GM23338 (cell line): ENCODE measurements around the gene AADAC. TPM values are rescaled to one million over a fixed set of nuclear protein-coding genes. Genes with fewer than 3 reads are reported as not detected.

Source experiments
- ATAC-seq: fragments of 200-7000 bp; cut with Tn5 transposase; 3 replicates; pipeline ENCODE4 v1.9.1; 2020
- DNase-seq: peaks from one replicate; pipeline ENCODE4 v3.0.0-alpha.2; 2015; ENCODE audit warnings: low spot score
- H2AFZ ChIP-seq: fragments of 200-600 bp; sonication (generic); 2 replicates; pipeline ENCODE4 v1.8.0; 2016; ENCODE audit warnings: antibody characterized with exemption, mild to moderate bottlenecking, moderate library complexity
- H3F3A ChIP-seq: fragments of 200-600 bp; sonication (generic); replicated peaks from 2 replicates; pipeline ENCODE4 v1.8.0; 2017; ENCODE audit warnings: antibody characterized with exemption, mixed run types, low read depth
- H3K27ac ChIP-seq: fragments of 200-600 bp; sonication (generic); 2 replicates; pipeline ENCODE4 v1.6.1; 2016; ENCODE audit warnings: low read depth
- H3K27me3 ChIP-seq: fragments of 200-600 bp; sonication (generic); 2 replicates; pipeline ENCODE4 v1.8.0; 2016; ENCODE audit warnings: mild to moderate bottlenecking, mixed run types, moderate library complexity; ENCODE audit not compliant: insufficient read depth
- H3K36me3 ChIP-seq: fragments of 200-600 bp; sonication (generic); 2 replicates; pipeline ENCODE4 v1.8.0; 2016; ENCODE audit warnings: mild to moderate bottlenecking; ENCODE audit not compliant: insufficient read depth
- H3K4me1 ChIP-seq: fragments of 200-600 bp; sonication (generic); 2 replicates; pipeline ENCODE4 v1.8.0; 2016; ENCODE audit warnings: mild to moderate bottlenecking, moderate library complexity; ENCODE audit not compliant: insufficient read depth
- H3K4me2 ChIP-seq: fragments of 200-600 bp; sonication (generic); 2 replicates; pipeline ENCODE4 v1.7.1; 2017; ENCODE audit warnings: mixed run types
- H3K4me3 ChIP-seq: fragments of 200-600 bp; sonication (generic); 2 replicates; pipeline ENCODE4 v1.6.1; 2016; ENCODE audit warnings: mixed run types
- H3K79me2 ChIP-seq: fragments of 200-600 bp; sonication (generic); replicated peaks from 2 replicates; pipeline ENCODE4 v1.8.0; 2017; ENCODE audit warnings: mild to moderate bottlenecking; ENCODE audit not compliant: insufficient read depth
- H3K9me2 ChIP-seq: fragments of 200-600 bp; sonication (generic); 2 replicates; pipeline ENCODE4 v1.8.0; 2017; ENCODE audit not compliant: insufficient read depth
- H4K20me1 ChIP-seq: fragments of 200-600 bp; sonication (generic); replicated peaks from 2 replicates; pipeline ENCODE4 v1.8.0; 2017; ENCODE audit warnings: mild to moderate bottlenecking; ENCODE audit not compliant: insufficient read depth
- H3K27ac Mint-ChIP-seq: 2 replicates; pipeline ENCODE4 v1.8.0; 2020; ENCODE audit warnings: inconsistent platforms, mild to moderate bottlenecking, moderate library complexity, mixed read lengths
- H3K27me3 Mint-ChIP-seq: 3 replicates; pipeline ENCODE4 v1.8.0; 2022; ENCODE audit warnings: low read depth, mild to moderate bottlenecking, moderate library complexity, mixed read lengths, inconsistent platforms; ENCODE audit not compliant: insufficient read depth, poor library complexity
- H3K36me3 Mint-ChIP-seq: 3 replicates; pipeline ENCODE4 v1.8.0; 2021; ENCODE audit warnings: low read depth, mild to moderate bottlenecking, inconsistent platforms, moderate library complexity, mixed read lengths
- H3K4me1 Mint-ChIP-seq: 3 replicates; pipeline ENCODE4 v1.8.0; 2020; ENCODE audit warnings: mild to moderate bottlenecking, inconsistent platforms, mixed read lengths
- H3K4me3 Mint-ChIP-seq: 3 replicates; pipeline ENCODE4 v1.8.0; 2021; ENCODE audit warnings: moderate library complexity, mild to moderate bottlenecking, inconsistent platforms, mixed read lengths
- H3K9me3 Mint-ChIP-seq: 3 replicates; pipeline ENCODE4 v1.8.0; 2020; ENCODE audit warnings: moderate library complexity, mild to moderate bottlenecking, inconsistent platforms, mixed read lengths
- CREB1 ChIP-seq: fragments of 250-450 bp; sonication (Bioruptor Pico); IDR thresholded peaks from 2 replicates; pipeline ENCODE4 v1.5.0; 2020; ENCODE audit warnings: low read depth, mild to moderate bottlenecking, moderate library complexity
- CTCF ChIP-seq, 2 experiments: fragments of 200-600 bp in 1 of 2; sonication (generic) in 1 of 2; conservative IDR thresholded peaks; 2 replicates each; pipeline versions ENCODE4 v1.5.1 to v1.6.1; 2016 to 2017; ENCODE audit warnings: antibody characterized with exemption in 2 of 2, low read depth in 2 of 2, mild to moderate bottlenecking in 2 of 2, moderate library complexity in 1 of 2
- ETS1 ChIP-seq: IDR thresholded peaks from 2 replicates; pipeline ENCODE4 v1.6.1; 2016; ENCODE audit warnings: antibody characterized with exemption
- EZH2 ChIP-seq: fragments of 200-600 bp; sonication (generic); IDR thresholded peaks from one replicate; pipeline ENCODE4 v1.8.0; 2017; ENCODE audit warnings: antibody characterized with exemption, mild to moderate bottlenecking, low read depth; ENCODE audit not compliant: unreplicated experiment
- EZH2phosphoT487 ChIP-seq: fragments of 200-600 bp; sonication (generic); IDR thresholded peaks from one replicate; pipeline ENCODE4 v1.8.1; 2018; ENCODE audit warnings: antibody characterized with exemption; ENCODE audit not compliant: unreplicated experiment
- JUNB ChIP-seq: IDR thresholded peaks from one replicate; pipeline ENCODE4 v1.6.1; 2016; ENCODE audit warnings: antibody characterized with exemption; ENCODE audit not compliant: unreplicated experiment
- NANOG ChIP-seq: IDR thresholded peaks from 2 replicates; pipeline ENCODE4 v1.6.1; 2016; ENCODE audit warnings: antibody characterized with exemption, borderline replicate concordance
- POLR2AphosphoS5 ChIP-seq: IDR thresholded peaks from 2 replicates; pipeline ENCODE4 v1.6.1; 2016; ENCODE audit warnings: antibody characterized with exemption, low read depth
- REST ChIP-seq: IDR thresholded peaks from one replicate; pipeline ENCODE4 v1.6.1; 2018; ENCODE audit warnings: antibody characterized with exemption; ENCODE audit not compliant: unreplicated experiment
- STAT1 ChIP-seq: IDR thresholded peaks from one replicate; pipeline ENCODE4 v1.6.1; 2016; ENCODE audit warnings: antibody characterized with exemption; ENCODE audit not compliant: unreplicated experiment
- ZNF114 ChIP-seq: fragments of 250-450 bp; sonication (Bioruptor Pico); IDR thresholded peaks from 2 replicates; pipeline ENCODE4 v1.5.0; 2020; ENCODE audit warnings: mild to moderate bottlenecking, moderate library complexity
- ZNF331 ChIP-seq: fragments of 250-450 bp; sonication (Bioruptor Pico); IDR thresholded peaks from 2 replicates; pipeline ENCODE4 v1.5.0; 2020; ENCODE audit warnings: low read depth, mild to moderate bottlenecking, moderate library complexity
- ZNF462 ChIP-seq: fragments of 250-450 bp; sonication (Bioruptor Pico); IDR thresholded peaks from 2 replicates; pipeline ENCODE4 v1.5.0; 2020; ENCODE audit warnings: mild to moderate bottlenecking, moderate library complexity
- polyA plus RNA-seq: library from polyadenylated mRNA; unstranded; fragments of >200 nt; fragmentation: Nextera tagmentation; extraction: Ambion mirVana; gene quantifications from 2 replicates; pipeline ENCODE4 v1.2.1, GENCODE V29; 2016
- total RNA-seq: library from RNA; depleted of rRNA; stranded (reverse); fragments of >200 nt; shearing (Covaris generic); gene quantifications from 2 replicates; pipeline ENCODE4 v1.2.3, GENCODE V29; 2014

The AADAC gene
- total and polyA plus RNA-seq, 2 experiments from 2014 or later: not detected

GRCh38 chr3:151811474-151811873 lies 2.4 kb upstream of the AADAC start:
- peaks cover 7% of the 10 kb centered on the region; the same call in 2 of the 3 replicates for H3K4me1 Mint-ChIP-seq
- H3K4me3 Mint-ChIP-seq: no peak overlapping the region
- no peak overlapping the region for H3K4me3 ChIP-seq
- no peak overlapping the region for H3K27ac ChIP-seq
- H3F3A ChIP-seq: no peaks in the 10 kb centered on the region
- peaks cover 7% of the 10 kb centered on the region; the same call in 2 of the 3 replicates for H3K36me3 Mint-ChIP-seq
- H3K9me2 ChIP-seq: no peaks in the 10 kb centered on the region
- peaks cover 18% of the 10 kb centered on the region for H3K9me3 Mint-ChIP-seq
- H3K4me1 ChIP-seq: no peaks in the 10 kb centered on the region
- no peak overlapping the region for H3K27ac Mint-ChIP-seq
- H3K4me2 ChIP-seq: no peak overlapping the region
- no peaks in the 10 kb centered on the region for H3K79me2 ChIP-seq
- no peak for DNase-seq
- no peaks in the 10 kb centered on the region for H3K36me3 ChIP-seq
- no peak for ATAC-seq
- TF ChIP-seq CTCF (conservative IDR thresholded peaks at IDR 0.05; ENCODE audit: low read depth in 2 of 2) (no peak), NANOG (no peak), POLR2AphosphoS5 (no peak), EZH2phosphoT487 (no peak), ZNF331 (CRISPR knock-in tag) (no peak), ZNF462 (CRISPR knock-in tag) (no peak), JUNB (no peak), STAT1 (no peak), ZNF114 (CRISPR knock-in tag) (no peak), EZH2 (no peak), CREB1 (CRISPR knock-in tag) (no peak), REST (no peak), ETS1 (no peak)
- no peak overlapping the region for H2AFZ ChIP-seq
- H3K27me3 Mint-ChIP-seq: no peaks in the 10 kb centered on the region
- no peaks in the 10 kb centered on the region for H4K20me1 ChIP-seq
- no peaks in the 10 kb centered on the region for H3K27me3 ChIP-seq
